Measurements from ENCODE around the gene AP4S1.
"Not testable (repeated sequence)": the region's sequence is repeated elsewhere in the genome, so short reads cannot be mapped to it uniquely, and the experiment has no call there.

Gene AP4S1

GRCh38 chr14:31090883-31091764 is 65.7 kb downstream of the AP4S1 start:
- DNase-seq = no peak

GRCh38 chr14:31092160-31092708 is 66.8 kb downstream of the AP4S1 start:
- no peak for DNase-seq

- DNase-seq = not testable (repeated sequence)
These were observed 68.7 kb downstream of the AP4S1 start for GRCh38 chr14:31093884-31094839.

GRCh38 chr14:31095817-31096216 is 70.4 kb downstream of the AP4S1 start:
- not testable (repeated sequence) for DNase-seq

- DNase-seq = no peak
These were observed 70.8 kb downstream of the AP4S1 start for GRCh38 chr14:31096255-31096654.

GRCh38 chr14:31097081-31097480 is 71.6 kb downstream of the AP4S1 start:
- DNase-seq = no peak

GRCh38 chr14:31106768-31107167 is 81.3 kb downstream of the AP4S1 start:
- no peak for DNase-seq

- DNase-seq = no peak
These were observed 83.8 kb downstream of the AP4S1 start for GRCh38 chr14:31109257-31109656.

- no peak for DNase-seq
These were observed 85.4 kb downstream of the AP4S1 start for GRCh38 chr14:31110872-31111271.

- DNase-seq = no peak
These were observed 88.3 kb downstream of the AP4S1 start for GRCh38 chr14:31113794-31114193.

GRCh38 chr14:31118892-31119291 is 93.4 kb downstream of the AP4S1 start:
- no peak for DNase-seq

- no peak for DNase-seq
These were observed 96.7 kb downstream of the AP4S1 start for GRCh38 chr14:31122098-31122611.

GRCh38 chr14:31122921-31123320 is 97.5 kb downstream of the AP4S1 start:
- no peak for DNase-seq

- DNase-seq = no peak
These were observed 98.7 kb downstream of the AP4S1 start for GRCh38 chr14:31124197-31124596.

GRCh38 chr14:31125231-31125630 is 99.8 kb downstream of the AP4S1 start:
- DNase-seq = no peak

- no peak for DNase-seq
These were observed 101.2 kb downstream of the AP4S1 start for GRCh38 chr14:31126680-31127079.

- no peak for DNase-seq
These were observed 102.2 kb downstream of the AP4S1 start for GRCh38 chr14:31127690-31128089.

- DNase-seq = no peak
These were observed 103.4 kb downstream of the AP4S1 start for GRCh38 chr14:31128601-31129526.

- no peak for DNase-seq
These were observed 107.7 kb downstream of the AP4S1 start for GRCh38 chr14:31133133-31133532.

GRCh38 chr14:31137214-31137889 is 111.9 kb downstream of the AP4S1 start:
- no peak for DNase-seq

- DNase-seq = no peak
These were observed 112.9 kb downstream of the AP4S1 start for GRCh38 chr14:31138301-31138700.
